AG08396 (cell line): ENCODE data around the gene KCNN4.
"Not testable (repeated sequence)": the region's sequence is repeated elsewhere in the genome, so short reads cannot be mapped to it uniquely, and the experiment has no call there.

Experiments used
- DNase-seq: peaks from one replicate; pipeline ENCODE4 v3.0.0; 2012; ENCODE audit warnings: low spot score, mixed read lengths

KCNN4 gene

GRCh38 chr19:43780706-43781525 is at the start of gene KCNN4:
KCNN4 (minus strand) TSS chr19:43780973; CDS start chr19:43780861, 112 bp downstream.
- DNase-seq: peak; percentile 66

- DNase-seq: peak; percentile 92
These were observed 46.3 kb upstream of the KCNN4 start, which contains the start of gene ZNF283 for GRCh38 chr19:43826787-43827754. ZNF283 (plus strand) TSS chr19:43827321; CDS start chr19:43833505, 6,184 bp downstream.

- DNase-seq: not testable (repeated sequence)
These were observed 43.8 kb upstream of the KCNN4 start for GRCh38 chr19:43824572-43824971.

- DNase-seq: not testable (repeated sequence)
These were observed 43.1 kb upstream of the KCNN4 start for GRCh38 chr19:43823856-43824255.

- no peak for DNase-seq
These were observed 40.1 kb upstream of the KCNN4 start for GRCh38 chr19:43820884-43821215.

- DNase-seq: peak; percentile 72
These were observed 39.5 kb upstream of the KCNN4 start for GRCh38 chr19:43820098-43820883.

- no peak for DNase-seq
These were observed 37.7 kb upstream of the KCNN4 start for GRCh38 chr19:43818500-43818899.

- not testable (repeated sequence) for DNase-seq
These were observed 36.7 kb upstream of the KCNN4 start for GRCh38 chr19:43817454-43817853.

- DNase-seq: no peak
These were observed 34.0 kb upstream of the KCNN4 start for GRCh38 chr19:43814663-43815352.

- DNase-seq: no peak
These were observed 31.9 kb upstream of the KCNN4 start for GRCh38 chr19:43812688-43813087.

GRCh38 chr19:43812259-43812658 is 31.5 kb upstream of the KCNN4 start:
- no peak for DNase-seq

GRCh38 chr19:43811837-43812236 is 31.1 kb upstream of the KCNN4 start:
- no peak for DNase-seq

GRCh38 chr19:43809762-43810696 is 29.3 kb upstream of the KCNN4 start:
- peak; percentile 42 for DNase-seq

GRCh38 chr19:43807651-43808050 is 26.9 kb upstream of the KCNN4 start:
- no peak for DNase-seq

GRCh38 chr19:43806848-43807247 is 26.1 kb upstream of the KCNN4 start:
- no peak for DNase-seq

GRCh38 chr19:43806401-43806800 is 25.6 kb upstream of the KCNN4 start:
- DNase-seq: not testable (repeated sequence)

GRCh38 chr19:43804432-43804831 is 23.7 kb upstream of the KCNN4 start:
- no peak for DNase-seq

GRCh38 chr19:43802216-43802951 is 21.6 kb upstream of the KCNN4 start, which contains the start of gene LYPD5:
LYPD5 (minus strand) TSS chr19:43802447; CDS start chr19:43802380, 67 bp downstream.
- no peak for DNase-seq

GRCh38 chr19:43799502-43800142 is 18.8 kb upstream of the KCNN4 start:
- DNase-seq: no peak
